Measurements from ENCODE around the gene PAX6.

GRCh38 chr11:31841435-31841834, 30.3 kb upstream of the PAX6 start:
- no peak for TF ChIP-seq SIN3A (IDR thresholded peaks at IDR 0.05; ENCODE audit: borderline replicate concordance, insufficient read depth, low read length)
- no peak for TF ChIP-seq POLR2AphosphoS5 (IDR thresholded peaks at IDR 0.05; ENCODE audit: low read depth, low read length)
